Measurements from ENCODE around the gene NAPSA.
"Not testable (repeated sequence)": the region's sequence is repeated elsewhere in the genome, so short reads cannot be mapped to it uniquely, and the experiment has no call there.

Gene NAPSA

GRCh38 chr19:50358483-50359327 is 6.7 kb downstream of the NAPSA start:
- DNase-seq = peak; percentile 62 to 63

- DNase-seq = peak; percentile 84 to 86
These were observed 8.0 kb downstream of the NAPSA start for GRCh38 chr19:50357178-50358100.

GRCh38 chr19:50356691-50357177 is 8.7 kb downstream of the NAPSA start:
- no peak for DNase-seq

GRCh38 chr19:50353487-50353880 is 12.0 kb downstream of the NAPSA start:
- DNase-seq = not testable (repeated sequence)

GRCh38 chr19:50352242-50352641 is 13.2 kb downstream of the NAPSA start:
- DNase-seq = no peak

GRCh38 chr19:50349277-50350057 is 16.0 kb downstream of the NAPSA start:
- DNase-seq = no peak

GRCh38 chr19:50347089-50347581 is 18.3 kb downstream of the NAPSA start:
- DNase-seq = not testable (repeated sequence)

- DNase-seq = no peak
These were observed 20.6 kb downstream of the NAPSA start for GRCh38 chr19:50344661-50345318.

GRCh38 chr19:50341091-50341564 is 24.3 kb downstream of the NAPSA start:
- no peak for DNase-seq

GRCh38 chr19:50340331-50340730 is 25.1 kb downstream of the NAPSA start:
- no peak for DNase-seq

- not testable (repeated sequence) for DNase-seq
These were observed 28.4 kb downstream of the NAPSA start for GRCh38 chr19:50337031-50337430.

- DNase-seq = no peak
These were observed 30.6 kb downstream of the NAPSA start for GRCh38 chr19:50334741-50335421.

- peak; percentile 69 to 74 for DNase-seq
These were observed 31.5 kb downstream of the NAPSA start for GRCh38 chr19:50333737-50334617.

- DNase-seq = peak; percentile 89 to 92
These were observed 32.2 kb downstream of the NAPSA start for GRCh38 chr19:50333235-50333736.

- no peak for DNase-seq
These were observed 33.0 kb downstream of the NAPSA start for GRCh38 chr19:50332244-50333038.

GRCh38 chr19:50331994-50332243 is 33.5 kb downstream of the NAPSA start:
- DNase-seq = no peak

GRCh38 chr19:50331221-50331993 is 34.0 kb downstream of the NAPSA start:
- no peak for DNase-seq

- peak; percentile 56 to 67 for DNase-seq
These were observed 34.9 kb downstream of the NAPSA start for GRCh38 chr19:50330365-50331078.

All from activated CD4-positive, alpha-beta T cell treated with anti-CD3 and anti-CD28 coated beads, Interleukin-2, amount 50 U/mL, for 4 hours (primary cell).